Activated CD8-positive, alpha-beta T cell treated with anti-CD3 and anti-CD28 coated beads for 36 hours (primary cell): Measurements from ENCODE around the gene SLC39A11. TPM values are rescaled to one million over a fixed set of nuclear protein-coding genes. Genes with fewer than 3 reads are reported as not detected.
"Not testable (repeated sequence)": the region's sequence is repeated elsewhere in the genome, so short reads cannot be mapped to it uniquely, and the experiment has no call there.

Source experiments
- ATAC-seq: fragments of 200-7000 bp; cut with Tn5 transposase; one replicate; pipeline ENCODE4 v1.10.0; 2021; ENCODE audit warnings: mild to moderate bottlenecking, moderate library complexity
- CTCF ChIA-PET: fragments of 350-600 bp; sonication (Branson Sonifier 250); formaldehyde crosslinking; loops from one replicate; lab custom pipeline; 2021; ENCODE audit warnings: antibody characterized with exemption; lab: Charles Lee
- POLR2A ChIA-PET: fragments of 350-600 bp; sonication (Branson Sonifier 250); formaldehyde crosslinking; loops from one replicate; lab custom pipeline; 2021; ENCODE audit warnings: antibody characterized with exemption; lab: Charles Lee
- DNase-seq: peaks from one replicate; pipeline ENCODE4 v3.0.0-alpha.2; 2020
- H3K27ac Mint-ChIP-seq: one replicate; pipeline ENCODE4 v1.8.0; 2021; ENCODE audit warnings: mild to moderate bottlenecking, mixed read lengths
- H3K27me3 Mint-ChIP-seq: one replicate; pipeline ENCODE4 v1.8.0; 2021; ENCODE audit warnings: mixed read lengths
- H3K36me3 Mint-ChIP-seq: one replicate; pipeline ENCODE4 v1.8.0; 2021; ENCODE audit warnings: low read depth, mixed read lengths
- H3K4me1 Mint-ChIP-seq: one replicate; pipeline ENCODE4 v1.8.0; 2021; ENCODE audit warnings: low read depth, mixed read lengths
- H3K4me3 Mint-ChIP-seq: one replicate; pipeline ENCODE4 v1.8.0; 2021; ENCODE audit warnings: mild to moderate bottlenecking, moderate library complexity, mixed read lengths
- H3K9me3 Mint-ChIP-seq: one replicate; pipeline ENCODE4 v1.8.0; 2021; ENCODE audit warnings: mixed read lengths
- intact Hi-C: fragments of 100-400 bp; cut with micrococcal nuclease; formaldehyde crosslinking; loops from one replicate; pipeline ENCODE4 v1.10.0; 2022
- total RNA-seq, 2 experiments: library from RNA; stranded (reverse); gene quantifications; one replicate each; pipeline ENCODE4 v1.2.3, GENCODE V29; 2021
- TF ChIP-seq, protein P1 (sequence below): fragments of 200-600 bp; IDR thresholded peaks from one replicate; pipeline ENCODE4 v1.8.0; 2022; ENCODE audit warnings: antibody characterized with exemption, mild to moderate bottlenecking

The SLC39A11 gene
- total RNA-seq, 2 experiments from 2014 or later, result 14.4 to 14.9 TPM

GRCh38 chr17:72765368-72766153 is 326.9 kb downstream of the SLC39A11 start:
- no peaks in the 10 kb centered on the region for H3K27me3 Mint-ChIP-seq
- H3K9me3 Mint-ChIP-seq, result peaks cover 2% of the 10 kb centered on the region
- ChIA-PET CTCF (no interaction called here), POLR2A (no interaction called here)
- ATAC-seq (no peak), DNase-seq (no peak)
- H3K4me3 Mint-ChIP-seq, result no peak overlapping the region
- H3K27ac Mint-ChIP-seq, result no peak overlapping the region
- intact Hi-C loops, result no loop called here
- peaks cover 3% of the 10 kb centered on the region for H3K36me3 Mint-ChIP-seq
- no peaks in the 10 kb centered on the region for H3K4me1 Mint-ChIP-seq
- TF ChIP-seq, protein P1, sequence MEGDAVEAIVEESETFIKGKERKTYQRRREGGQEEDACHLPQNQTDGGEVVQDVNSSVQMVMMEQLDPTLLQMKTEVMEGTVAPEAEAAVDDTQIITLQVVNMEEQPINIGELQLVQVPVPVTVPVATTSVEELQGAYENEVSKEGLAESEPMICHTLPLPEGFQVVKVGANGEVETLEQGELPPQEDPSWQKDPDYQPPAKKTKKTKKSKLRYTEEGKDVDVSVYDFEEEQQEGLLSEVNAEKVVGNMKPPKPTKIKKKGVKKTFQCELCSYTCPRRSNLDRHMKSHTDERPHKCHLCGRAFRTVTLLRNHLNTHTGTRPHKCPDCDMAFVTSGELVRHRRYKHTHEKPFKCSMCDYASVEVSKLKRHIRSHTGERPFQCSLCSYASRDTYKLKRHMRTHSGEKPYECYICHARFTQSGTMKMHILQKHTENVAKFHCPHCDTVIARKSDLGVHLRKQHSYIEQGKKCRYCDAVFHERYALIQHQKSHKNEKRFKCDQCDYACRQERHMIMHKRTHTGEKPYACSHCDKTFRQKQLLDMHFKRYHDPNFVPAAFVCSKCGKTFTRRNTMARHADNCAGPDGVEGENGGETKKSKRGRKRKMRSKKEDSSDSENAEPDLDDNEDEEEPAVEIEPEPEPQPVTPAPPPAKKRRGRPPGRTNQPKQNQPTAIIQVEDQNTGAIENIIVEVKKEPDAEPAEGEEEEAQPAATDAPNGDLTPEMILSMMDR, result no peak

GRCh38 chr17:72764632-72765041 is 327.9 kb downstream of the SLC39A11 start:
- Mint-ChIP-seq H3K27ac (no peak overlapping the region), H3K9me3 (no peaks in the 10 kb centered on the region), H3K27me3 (no peaks in the 10 kb centered on the region), H3K4me1 (no peaks in the 10 kb centered on the region), H3K4me3 (no peak overlapping the region), H3K36me3 (no peaks in the 10 kb centered on the region)
- TF ChIP-seq, protein P1, result no peak
- ChIA-PET CTCF (no interaction called here), POLR2A (interaction anchor here (0.5 to 1.6 kb wide), 3 partner anchors 9 to 1834 kb away, joined by 3 read pairs; no protein-coding TSS in a partner anchor)
- DNase-seq (no peak), ATAC-seq (no peak)
- intact Hi-C loops, result no loop called here

- Mint-ChIP-seq H3K9me3 (no peaks in the 10 kb centered on the region), H3K27ac (no peak overlapping the region), H3K4me1 (no peaks in the 10 kb centered on the region), H3K4me3 (no peak overlapping the region), H3K36me3 (no peaks in the 10 kb centered on the region), H3K27me3 (no peaks in the 10 kb centered on the region)
- DNase-seq, result no peak
- ChIA-PET POLR2A (interaction anchor here (0.6 to 1.6 kb wide), 2 partner anchors 10 to 1833 kb away, joined by 3 read pairs; no protein-coding TSS in a partner anchor), CTCF (no interaction called here)
- TF ChIP-seq, protein P1, result no peak
- intact Hi-C loops, result no loop called here
- no peak for ATAC-seq
Observed at GRCh38 chr17:72763981-72764380, 328.5 kb downstream of the SLC39A11 start.

GRCh38 chr17:72761893-72762575 is 330.5 kb downstream of the SLC39A11 start:
- DNase-seq, H3K4me3 Mint-ChIP-seq, H3K9me3 Mint-ChIP-seq, CTCF ChIA-PET, H3K27me3 Mint-ChIP-seq, ATAC-seq, intact Hi-C loops, H3K4me1 Mint-ChIP-seq, H3K36me3 Mint-ChIP-seq, H3K27ac Mint-ChIP-seq, POLR2A ChIA-PET: not testable (repeated sequence)

DNA sequence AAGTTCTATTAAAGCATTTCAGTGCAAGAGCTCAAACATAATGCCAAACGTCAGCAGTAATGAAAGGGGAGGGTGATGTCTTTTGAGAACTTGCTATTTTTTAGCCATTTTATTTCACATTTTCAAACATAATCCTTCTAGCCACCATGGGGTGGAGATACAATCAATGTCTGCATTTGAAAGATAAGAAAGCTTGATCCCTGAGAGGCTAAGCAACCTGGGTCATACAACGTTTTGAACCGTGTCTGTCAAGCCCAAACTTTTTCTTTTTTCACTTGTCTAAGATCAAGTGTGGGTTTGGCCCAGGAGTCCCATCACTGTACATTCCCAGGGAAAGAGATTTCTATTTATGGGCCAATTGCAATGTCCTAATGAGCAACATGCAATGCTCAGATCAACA is 331.1 kb downstream of the SLC39A11 start:
- no peak overlapping the region for H3K4me3 Mint-ChIP-seq
- TF ChIP-seq, protein P1, result no peak
- no peak overlapping the region for H3K27ac Mint-ChIP-seq
- DNase-seq, result no peak
- ChIA-PET CTCF (no interaction called here), POLR2A (no interaction called here)
- ATAC-seq, result no peak
- peaks cover under 1% of the 10 kb centered on the region for H3K36me3 Mint-ChIP-seq
- intact Hi-C loops, result no loop called here
- peaks cover 1% of the 10 kb centered on the region for H3K9me3 Mint-ChIP-seq
- no peaks in the 10 kb centered on the region for H3K4me1 Mint-ChIP-seq
- H3K27me3 Mint-ChIP-seq, result no peaks in the 10 kb centered on the region
